Eye (tissue), 1 donor: ENCODE results near the gene SYCN.

Experiments
- DNase-seq: peaks from one replicate; pipeline ENCODE4 v3.0.0-alpha.2; 2015

SYCN gene

DNA sequence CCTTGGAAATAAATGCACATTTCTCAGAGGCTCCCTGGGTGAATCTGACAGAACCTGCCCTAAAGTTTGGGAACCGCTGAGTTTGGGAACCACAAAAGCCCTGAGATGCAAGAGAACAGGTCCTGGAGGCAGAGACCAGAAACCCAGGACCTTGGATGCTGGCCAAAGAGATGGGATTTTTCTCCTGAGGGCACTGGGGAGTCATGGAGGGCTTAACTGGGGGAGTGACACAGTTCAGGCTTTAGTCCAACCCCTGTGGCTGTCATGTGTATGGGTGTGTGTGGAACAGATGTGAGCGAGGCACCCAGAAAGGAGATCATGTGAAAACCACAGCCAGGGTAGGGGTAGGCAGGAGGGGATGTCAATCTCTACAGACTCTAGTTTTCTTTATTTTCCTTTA, 11.2 kb downstream of the SYCN start:
- peak; percentile 56 for DNase-seq

DNA sequence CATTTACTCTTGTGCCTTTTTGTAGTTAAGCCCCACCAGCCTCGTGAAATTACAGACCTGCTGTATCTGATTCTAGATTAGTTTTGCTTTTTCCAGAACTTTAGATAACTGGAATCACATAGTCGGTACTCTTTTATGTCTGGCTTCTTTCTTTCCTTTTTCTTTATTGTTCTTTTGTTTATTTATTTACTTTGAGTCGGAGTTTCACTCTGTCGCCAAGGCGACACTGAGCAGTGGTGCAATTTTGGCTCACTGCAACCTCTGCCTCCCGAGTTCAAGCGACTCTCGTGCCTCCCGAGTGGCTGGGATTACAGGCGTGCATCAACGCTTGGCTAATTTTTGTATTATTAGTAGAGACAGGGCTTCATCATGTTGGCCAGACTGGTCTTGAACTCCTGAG, 13.3 kb downstream of the SYCN start:
- DNase-seq = no peak

- DNase-seq = no peak
Measured at GRCh38 chr19:39188960-39189359, 15.1 kb downstream of the SYCN start.

DNA sequence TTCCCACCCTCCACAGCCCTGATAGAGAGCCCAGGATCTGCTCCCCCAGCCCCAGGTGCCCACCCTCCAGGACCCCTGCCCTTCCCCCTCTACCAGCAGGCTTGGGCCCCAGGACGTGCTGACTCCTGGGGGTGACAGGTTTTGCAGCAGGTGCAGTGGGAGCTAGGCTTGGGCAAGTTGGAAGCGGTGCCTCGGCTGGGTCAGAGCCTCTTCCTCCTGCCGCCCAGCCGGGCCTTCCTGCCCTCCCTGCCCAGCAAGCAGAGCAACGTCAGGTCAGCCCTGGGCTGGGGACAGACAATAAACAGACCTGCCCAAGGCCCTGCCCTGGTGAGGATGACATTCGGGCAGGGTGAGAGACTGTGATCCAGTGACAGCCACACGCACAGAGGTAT, 16.5 kb downstream of the SYCN start:
- DNase-seq = no peak

GRCh38 chr19:39186391-39186790, 17.7 kb downstream of the SYCN start:
- no peak for DNase-seq

DNA sequence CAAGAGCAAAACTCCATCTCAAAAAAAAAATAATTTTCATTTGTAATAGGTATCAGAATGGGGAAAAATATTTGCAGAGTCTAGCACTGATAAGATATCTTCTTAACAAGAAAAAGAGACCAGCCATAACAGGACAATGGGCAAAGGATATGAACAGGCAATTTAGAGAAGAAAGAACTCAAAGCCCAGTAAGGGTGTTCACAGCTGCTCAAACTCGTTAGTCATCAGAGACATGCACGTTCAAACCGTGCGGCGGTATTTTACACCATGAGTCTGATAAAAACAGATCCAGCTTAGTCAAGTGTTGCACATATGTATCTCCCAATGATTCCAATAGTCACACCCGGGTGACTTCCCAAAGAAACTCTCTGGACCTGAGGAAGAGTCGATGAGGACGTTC, 21.0 kb downstream of the SYCN start:
- no peak for DNase-seq

DNA sequence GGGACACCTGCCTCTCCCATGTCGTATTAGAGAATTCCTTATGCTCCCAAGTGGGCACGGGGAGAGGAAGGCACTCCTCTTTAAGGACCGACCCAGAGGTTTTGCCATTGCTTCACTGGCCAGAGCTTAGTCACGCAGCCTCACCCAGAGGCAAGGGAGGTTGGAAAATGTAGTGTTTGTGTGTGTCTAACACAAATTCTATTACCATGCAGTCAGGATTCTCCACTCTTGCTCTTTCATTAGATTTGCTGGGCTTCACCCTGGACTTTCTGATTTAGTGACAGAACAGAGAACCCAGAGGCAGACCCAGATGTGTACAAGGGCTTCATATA, 21.9 kb downstream of the SYCN start:
- DNase-seq = no peak

DNA sequence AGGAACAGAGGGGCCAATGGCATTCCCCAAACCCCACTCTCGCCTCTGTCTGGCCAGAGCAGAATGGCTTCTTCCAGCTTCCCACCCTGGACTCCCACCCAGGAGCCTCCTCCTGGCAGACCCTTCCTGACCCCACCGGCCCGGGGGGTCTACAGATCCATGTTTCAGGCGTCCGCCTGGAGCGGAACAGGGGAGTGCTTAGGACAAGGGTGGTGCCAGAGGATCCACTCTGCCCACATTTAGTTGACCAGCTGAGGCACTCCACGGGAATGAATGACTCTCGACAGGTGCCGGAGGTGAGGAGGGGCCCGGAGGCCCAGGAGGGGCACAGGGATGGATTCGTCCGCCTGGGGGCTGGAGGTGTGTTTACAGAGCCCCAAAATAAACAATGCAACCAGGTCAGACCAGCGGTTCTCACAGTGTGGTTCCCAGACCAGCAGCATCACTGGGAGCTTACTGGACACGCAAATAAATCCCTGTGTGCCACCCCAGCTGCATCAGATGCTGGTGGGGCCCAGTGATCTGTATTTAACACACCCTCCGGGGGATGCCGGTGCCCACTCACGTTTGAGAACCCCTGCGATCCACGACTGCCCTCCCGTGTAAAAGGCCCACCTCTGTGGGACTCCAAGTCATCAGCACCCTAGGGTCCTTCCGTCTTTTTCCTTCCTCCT, 22.4 kb downstream of the SYCN start:
- DNase-seq = no peak

DNA sequence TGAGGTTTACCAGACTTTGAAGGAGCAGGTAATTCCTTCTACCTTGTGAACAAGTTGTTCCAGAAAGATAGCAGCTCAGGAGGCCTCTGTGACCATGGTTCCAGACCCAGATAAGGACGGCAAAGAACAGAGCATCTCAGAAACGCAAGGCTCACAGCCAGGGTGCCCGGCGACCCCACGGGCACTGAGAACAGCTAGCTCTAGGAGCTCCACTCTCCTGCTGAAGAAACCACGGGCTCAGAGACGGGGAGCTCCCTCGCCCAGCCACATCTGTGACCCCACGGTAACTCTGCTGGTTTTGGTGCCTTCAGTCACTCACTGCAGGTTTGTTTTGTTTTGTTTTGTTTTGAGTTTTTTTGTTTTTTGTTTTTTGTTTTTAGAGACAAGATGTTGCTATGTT, 23.3 kb downstream of the SYCN start:
- DNase-seq = no peak

DNA sequence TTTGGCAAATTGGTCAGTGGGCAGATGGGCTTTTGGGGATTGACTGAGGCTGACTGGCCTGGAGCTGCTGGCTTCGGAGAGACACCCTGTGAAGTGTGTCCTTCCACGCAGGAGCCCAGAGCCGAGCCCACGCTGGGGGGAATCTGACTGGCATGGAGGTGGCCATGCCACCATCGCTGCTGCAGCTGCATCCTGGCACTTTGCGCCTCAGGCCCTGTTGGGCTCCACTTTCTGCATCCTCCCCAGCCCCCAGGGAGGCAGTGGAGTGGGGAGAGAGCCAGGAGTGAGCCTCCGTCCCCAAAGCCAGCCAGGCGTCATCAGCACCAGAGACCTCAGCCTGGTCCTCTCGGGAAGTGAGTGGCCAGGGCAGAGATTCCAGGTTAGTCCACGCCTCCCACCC, 24.3 kb downstream of the SYCN start:
- DNase-seq = no peak

DNA sequence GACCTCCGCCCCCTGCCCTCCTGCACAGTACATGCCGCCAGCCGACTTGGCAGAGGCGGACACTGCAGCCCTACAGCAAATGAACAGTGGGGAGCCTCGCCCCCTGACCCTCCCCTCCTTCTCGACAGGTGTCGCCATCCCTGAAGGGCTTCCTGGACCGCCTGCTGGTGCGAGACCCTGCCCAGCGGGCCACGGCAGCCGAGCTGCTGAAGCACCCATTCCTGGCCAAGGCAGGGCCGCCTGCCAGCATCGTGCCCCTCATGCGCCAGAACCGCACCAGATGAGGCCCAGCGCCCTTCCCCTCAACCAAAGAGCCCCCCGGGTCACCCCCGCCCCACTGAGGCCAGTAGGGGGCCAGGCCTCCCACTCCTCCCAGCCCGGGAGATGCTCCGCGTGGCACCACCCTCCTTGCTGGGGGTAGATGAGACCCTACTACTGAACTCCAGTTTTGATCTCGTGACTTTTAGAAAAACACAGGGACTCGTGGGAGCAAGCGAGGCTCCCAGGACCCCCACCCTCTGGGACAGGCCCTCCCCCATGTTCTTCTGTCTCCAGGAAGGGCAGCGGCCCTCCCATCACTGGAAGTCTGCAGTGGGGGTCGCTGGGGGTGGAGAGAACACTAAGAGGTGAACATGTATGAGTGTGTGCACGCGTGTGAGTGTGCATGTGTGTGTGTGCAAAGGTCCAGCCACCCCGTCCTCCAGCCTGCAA, 25.6 kb downstream of the SYCN start:
- no peak for DNase-seq

GRCh38 chr19:39177736-39178135, 26.3 kb downstream of the SYCN start:
- no peak for DNase-seq

- no peak for DNase-seq
Measured at GRCh38 chr19:39177110-39177699, 26.9 kb downstream of the SYCN start.

GRCh38 chr19:39175564-39175963, 28.5 kb downstream of the SYCN start:
- no peak for DNase-seq

GRCh38 chr19:39174558-39175544, 29.2 kb downstream of the SYCN start:
- DNase-seq = no peak

DNA sequence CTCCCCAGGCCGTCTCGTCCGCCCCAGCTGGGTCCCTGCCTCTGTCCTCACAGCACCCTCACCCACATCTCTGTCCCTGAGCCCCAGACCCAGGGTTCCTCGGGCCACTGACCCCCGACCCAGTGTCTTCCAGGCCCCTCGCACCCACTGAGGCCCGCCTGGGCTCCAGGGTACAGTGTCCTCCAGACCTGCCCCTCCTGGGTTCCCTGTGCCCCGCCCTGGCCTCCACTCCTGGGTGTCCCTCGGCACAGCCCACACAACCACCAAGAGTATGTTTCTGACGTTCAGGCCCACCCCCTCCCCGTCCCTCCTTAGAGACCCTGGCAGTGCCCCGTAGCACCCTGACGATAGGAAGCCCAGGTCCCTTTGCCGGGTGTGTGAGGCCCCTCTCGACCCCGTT, 29.9 kb downstream of the SYCN start:
- no peak for DNase-seq

DNA sequence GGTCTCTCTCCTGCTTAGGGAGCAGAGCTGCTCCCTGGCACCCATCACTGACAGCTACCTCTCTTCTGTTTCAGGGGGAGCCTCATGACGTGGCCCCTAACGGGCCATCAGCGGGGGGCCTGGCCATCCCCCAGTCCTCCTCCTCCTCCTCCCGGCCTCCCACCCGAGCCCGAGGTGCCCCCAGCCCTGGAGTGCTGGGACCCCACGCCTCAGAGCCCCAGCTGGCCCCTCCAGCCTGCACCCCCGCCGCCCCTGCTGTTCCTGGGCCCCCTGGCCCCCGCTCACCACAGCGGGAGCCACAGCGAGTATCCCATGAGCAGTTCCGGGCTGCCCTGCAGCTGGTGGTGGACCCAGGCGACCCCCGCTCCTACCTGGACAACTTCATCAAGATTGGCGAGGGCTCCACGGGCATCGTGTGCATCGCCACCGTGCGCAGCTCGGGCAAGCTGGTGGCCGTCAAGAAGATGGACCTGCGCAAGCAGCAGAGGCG, 30.5 kb downstream of the SYCN start:
- DNase-seq = no peak

- DNase-seq = no peak
Measured at GRCh38 chr19:39172700-39173501, 31.2 kb downstream of the SYCN start.

- DNase-seq = no peak
Measured at GRCh38 chr19:39171479-39172465, 32.3 kb downstream of the SYCN start.

GRCh38 chr19:39170386-39171231, 33.5 kb downstream of the SYCN start:
- DNase-seq = no peak
